BE2C (cell line): ENCODE measurements around the gene DCTD.

Experiments used
- DNase-seq: peaks from one replicate; pipeline ENCODE4 v3.0.0-alpha.2; 2020
- H3K27me3 ChIP-seq: fragments of 250-450 bp; sonication (Bioruptor Pico); 2 replicates; pipeline ENCODE4 v1.5.1; 2020; ENCODE audit warnings: mild to moderate bottlenecking
- H3K36me3 ChIP-seq: fragments of 250-450 bp; sonication (Bioruptor Pico); 2 replicates; pipeline ENCODE4 v1.5.1; 2020; ENCODE audit warnings: mild to moderate bottlenecking
- H3K4me1 ChIP-seq: fragments of 250-450 bp; sonication (Bioruptor Pico); 2 replicates; pipeline ENCODE4 v1.5.1; 2020
- H3K4me3 ChIP-seq: 2 replicates; pipeline ENCODE4 v1.5.1; 2011; ENCODE audit warnings: low read depth, low read length
- H3K9me3 ChIP-seq: fragments of 250-450 bp; sonication (Bioruptor Pico); 2 replicates; pipeline ENCODE4 v1.5.1; 2020
- CTCF ChIP-seq: IDR thresholded peaks from 2 replicates; pipeline ENCODE4 v1.5.1; 2012; ENCODE audit warnings: mild to moderate bottlenecking, low read depth, low read length

Gene DCTD

DNA sequence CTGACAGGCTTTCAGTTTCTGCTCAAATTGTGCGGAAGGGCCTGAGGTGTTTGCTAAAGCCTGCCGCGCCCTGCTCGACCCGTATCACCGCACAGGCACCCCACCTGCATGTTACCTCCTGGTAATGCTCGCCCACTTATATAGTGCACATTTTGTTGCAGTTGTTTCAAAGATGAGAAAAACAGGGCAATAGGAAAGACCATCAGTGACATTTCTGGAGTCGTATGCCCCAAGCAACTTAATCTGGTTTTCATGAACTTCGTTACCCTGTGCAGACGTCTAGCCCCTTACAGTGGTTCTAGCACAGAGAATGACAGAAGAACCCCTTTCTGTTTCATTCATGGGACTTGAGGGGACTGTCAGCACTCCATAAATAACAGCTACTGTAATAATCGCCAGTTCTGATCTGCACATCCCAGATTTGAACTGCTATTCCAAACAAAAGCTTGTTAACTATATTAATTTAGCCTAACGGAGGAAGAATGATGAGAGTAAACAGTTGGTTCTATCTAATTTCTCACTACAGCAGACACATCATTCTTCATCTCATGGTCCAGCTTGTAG lies 940 bp upstream of the DCTD start:
- Histone ChIP-seq H3K4me3 (peak overlapping the region; percentile 83), H3K9me3 (no peaks in the 10 kb centered on the region), H3K36me3 (peaks cover 20% of the 10 kb centered on the region), H3K4me1 (peaks cover 5% of the 10 kb centered on the region), H3K27me3 (no peaks in the 10 kb centered on the region)
- TF ChIP-seq CTCF: no peak
- DNase-seq: no peak

DNA sequence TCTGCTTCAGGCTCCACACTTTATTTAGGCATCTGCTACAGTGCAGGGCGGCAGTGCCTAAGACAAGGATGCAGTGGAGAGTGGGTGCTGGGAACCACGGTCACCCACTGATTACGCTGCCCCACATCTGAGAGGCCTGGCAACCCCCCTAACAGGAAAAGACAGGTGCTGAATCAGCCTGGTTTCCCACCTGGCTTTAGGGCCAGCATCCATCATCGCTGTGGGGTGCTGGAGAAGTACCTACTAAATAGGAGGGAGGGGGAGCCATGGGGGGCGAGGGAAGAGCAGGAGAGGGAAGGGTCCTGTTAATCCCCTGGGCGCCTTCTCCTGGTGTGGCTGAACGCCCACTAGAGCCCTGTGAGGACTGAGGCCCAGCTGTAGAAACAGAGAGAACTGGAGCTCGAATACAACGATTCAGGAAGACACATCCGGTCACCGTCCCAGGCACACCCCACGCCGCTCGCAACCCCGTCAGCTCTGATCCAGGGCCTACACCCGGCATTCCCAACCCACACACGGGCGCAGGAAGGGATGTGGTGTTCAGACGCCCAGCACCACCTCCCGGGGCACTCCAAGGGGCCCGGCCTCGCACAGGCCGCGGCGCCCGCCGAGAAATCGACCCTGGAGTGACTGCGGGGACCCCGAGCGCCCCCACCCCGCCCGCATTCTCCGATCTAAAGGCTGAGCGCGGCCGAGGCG lies 554 bp downstream of the DCTD start:
- peak; percentile 53 for DNase-seq

DNA sequence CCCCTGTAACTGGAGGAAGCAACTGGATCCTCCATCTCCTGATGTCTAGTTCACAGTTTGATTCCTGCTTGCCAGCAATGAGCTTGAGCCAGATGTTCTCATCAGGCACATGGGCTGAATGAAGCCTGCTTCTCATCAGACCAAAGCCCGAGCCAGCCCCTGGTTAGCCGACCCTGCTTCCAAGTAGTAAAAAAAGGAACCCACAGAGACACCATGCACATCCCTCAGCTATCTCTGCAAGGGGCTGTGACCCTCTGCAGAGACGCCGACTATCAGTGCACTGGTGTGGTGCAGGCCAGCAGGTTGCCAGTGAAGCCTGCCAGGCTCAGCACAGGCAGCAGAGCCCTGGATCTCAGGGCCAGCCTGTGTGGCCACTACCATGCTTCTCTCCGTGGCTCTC lies 2.8 kb downstream of the DCTD start:
- H3K9me3 ChIP-seq: no peaks in the 10 kb centered on the region
- no peaks in the 10 kb centered on the region for H3K27me3 ChIP-seq
- H3K36me3 ChIP-seq: peaks cover 39% of the 10 kb centered on the region
- no peak for DNase-seq
- no peak overlapping the region for H3K4me3 ChIP-seq
- H3K4me1 ChIP-seq: peaks cover 5% of the 10 kb centered on the region
- no peak for TF ChIP-seq CTCF

More for the DNA sequence above, 554 bp downstream of the DCTD start:
- Histone ChIP-seq H3K9me3 (no peaks in the 10 kb centered on the region), H3K4me3 (peak overlapping the region; percentile 83), H3K4me1 (peaks cover 5% of the 10 kb centered on the region), H3K36me3 (peaks cover 24% of the 10 kb centered on the region), H3K27me3 (no peaks in the 10 kb centered on the region)
- no peak for TF ChIP-seq CTCF

DNA sequence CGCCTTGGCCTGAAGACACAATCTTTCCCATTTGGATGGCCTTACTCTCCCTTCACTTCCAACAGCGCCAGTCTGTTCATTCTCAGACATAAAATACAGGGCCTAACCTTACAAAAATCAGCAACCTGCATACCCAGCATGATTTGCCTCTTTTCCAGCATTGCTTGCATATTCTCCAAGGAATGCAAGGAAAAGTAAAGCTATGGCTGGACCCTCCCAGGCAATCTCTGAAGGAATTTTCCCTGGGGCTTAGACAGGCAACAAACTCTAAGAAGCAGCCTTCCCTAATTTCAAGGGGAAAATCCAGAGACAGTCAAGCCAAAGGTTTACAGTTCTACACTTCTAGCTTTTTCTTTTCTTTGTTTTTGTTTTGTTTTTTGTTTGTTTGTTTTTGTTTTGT lies 3.6 kb downstream of the DCTD start:
- Histone ChIP-seq H3K36me3 (peaks cover 39% of the 10 kb centered on the region), H3K27me3 (no peaks in the 10 kb centered on the region), H3K4me1 (peaks cover 5% of the 10 kb centered on the region), H3K9me3 (no peaks in the 10 kb centered on the region), H3K4me3 (no peak overlapping the region)
- no peak for DNase-seq
- TF ChIP-seq CTCF: no peak

- Histone ChIP-seq H3K4me1 (peaks cover 1% of the 10 kb centered on the region), H3K36me3 (peaks cover 39% of the 10 kb centered on the region), H3K27me3 (no peaks in the 10 kb centered on the region), H3K9me3 (no peaks in the 10 kb centered on the region), H3K4me3 (no peak overlapping the region)
- no peak for TF ChIP-seq CTCF
- DNase-seq: no peak
These were observed 4.2 kb downstream of the DCTD start for GRCh38 chr4:182913036-182913435.

GRCh38 chr4:182908124-182908523 lies 9.1 kb downstream of the DCTD start:
- no peak for TF ChIP-seq CTCF
- DNase-seq: no peak
- peaks cover 26% of the 10 kb centered on the region for H3K36me3 ChIP-seq
- H3K4me1 ChIP-seq: peaks cover 10% of the 10 kb centered on the region; the same call in 1 of the 2 replicates
- H3K9me3 ChIP-seq: no peaks in the 10 kb centered on the region
- H3K4me3 ChIP-seq: no peak overlapping the region
- H3K27me3 ChIP-seq: no peaks in the 10 kb centered on the region
